Prostate gland (tissue), 2 donors: ENCODE data around the gene EEFSEC. TPM values are rescaled to one million over a fixed set of nuclear protein-coding genes. Genes with fewer than 3 reads are reported as not detected.

Source experiments
- DNase-seq: peaks from one replicate; pipeline ENCODE4 v3.0.0-alpha.2; 2019; ENCODE audit warnings: low spot score
- H3K27ac ChIP-seq, 2 donors: fragments of 200-600 bp; sonication (generic); 2 replicates each; pipeline ENCODE4 v1.5.1; 2017 to 2019
- H3K27me3 ChIP-seq: fragments of 200-600 bp; sonication (generic); replicated peaks from 2 replicates; pipeline ENCODE4 v1.5.1; 2019; ENCODE audit not compliant: insufficient read depth
- H3K36me3 ChIP-seq, 2 donors: fragments of 200-600 bp; sonication (generic); 1 replicate in 1 of 2; 2 replicates in 1 of 2; pipeline versions ENCODE4 v1.5.1 to v1.8.1; 2017 to 2019
- H3K4me1 ChIP-seq: fragments of 200-600 bp; sonication (generic); replicated peaks from 2 replicates; pipeline ENCODE4 v1.5.1; 2019
- H3K4me3 ChIP-seq, 2 donors: fragments of 200-600 bp; sonication (generic); 2 replicates each; pipeline ENCODE4 v1.5.1; 2017 to 2019
- H3K9me3 ChIP-seq: fragments of 200-600 bp; sonication (generic); 2 replicates; pipeline ENCODE4 v1.5.1; 2017
- POLR2A ChIP-seq: fragments of 450-650 bp; IDR thresholded peaks from one replicate; pipeline ENCODE4 v1.6.1; 2016; ENCODE audit warnings: antibody characterized with exemption, mild to moderate bottlenecking
- POLR2AphosphoS5 ChIP-seq: sonication (generic); formaldehyde crosslinking; IDR thresholded peaks from one replicate; pipeline ENCODE4 v1.6.1; 2017; ENCODE audit warnings: antibody characterized with exemption
- WGBS: methylation state at CpG from one replicate; pipeline ENCODE4 v1.1.5; 2018; 5-methylcytosine and 5-hydroxymethylcytosine counted together
- intact Hi-C: fragments of 100-400 bp; cut with DNase I; formaldehyde crosslinking; loops from one replicate; pipeline ENCODE4 v1.14.2; 2022
- total RNA-seq, 2 donors: library from RNA; depleted of rRNA; stranded (reverse); fragments of >200 nt; gene quantifications; one replicate each; pipeline ENCODE4 v1.1.0, GENCODE V29; 2016
- TF ChIP-seq, protein P1 (sequence below), 4 experiments: fragments of 200-600 bp in 2 of 4; fragments of 450-650 bp in 2 of 4; sonication (generic) in 2 of 4; IDR thresholded peaks; 1 replicate in 3 of 4; 2 replicates in 1 of 4; pipeline ENCODE4 v1.5.1; 2016 to 2019; ENCODE audit warnings: antibody characterized with exemption in 4 of 4, mild to moderate bottlenecking in 2 of 4, moderate library complexity in 2 of 4

EEFSEC gene
- total RNA-seq, 2 donors from 2014 or later, result 24.7 to 26.1 TPM

DNA sequence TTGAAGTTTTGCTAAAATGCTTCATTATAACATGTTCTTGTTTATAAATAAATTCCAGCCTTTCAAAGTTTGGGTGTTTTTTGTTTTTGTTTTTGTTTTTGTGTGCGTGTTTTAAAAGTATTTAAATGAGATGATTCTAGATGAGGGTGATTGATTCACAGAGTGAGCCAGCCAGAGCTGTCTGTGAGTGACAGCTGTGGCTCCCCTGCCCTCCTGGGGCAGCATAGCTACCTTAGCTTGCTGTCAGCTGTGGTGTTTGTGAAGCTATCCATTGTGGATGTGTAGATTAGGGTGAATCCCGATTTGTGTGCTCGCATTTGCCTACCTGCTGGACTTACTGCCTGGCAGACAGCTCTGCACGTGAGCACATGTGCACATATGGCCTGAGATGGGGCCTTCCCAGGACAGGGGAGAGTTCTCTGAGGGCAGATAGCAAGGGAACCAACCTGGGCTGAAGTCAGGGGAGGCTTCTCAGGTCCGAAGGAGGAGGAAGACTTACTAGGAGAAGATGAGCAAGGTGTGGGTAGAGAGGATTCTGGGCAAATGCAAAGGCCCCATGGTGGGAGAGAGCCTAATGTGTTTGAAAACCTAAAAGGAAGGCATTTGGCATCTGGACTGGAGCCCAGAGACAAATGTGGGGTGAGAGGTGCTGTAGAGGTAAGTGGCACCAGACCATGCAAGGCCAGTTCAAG lies 124.2 kb downstream of the EEFSEC start:
- TF ChIP-seq POLR2A (no peak), POLR2AphosphoS5 (no peak)
- TF ChIP-seq, protein P1, sequence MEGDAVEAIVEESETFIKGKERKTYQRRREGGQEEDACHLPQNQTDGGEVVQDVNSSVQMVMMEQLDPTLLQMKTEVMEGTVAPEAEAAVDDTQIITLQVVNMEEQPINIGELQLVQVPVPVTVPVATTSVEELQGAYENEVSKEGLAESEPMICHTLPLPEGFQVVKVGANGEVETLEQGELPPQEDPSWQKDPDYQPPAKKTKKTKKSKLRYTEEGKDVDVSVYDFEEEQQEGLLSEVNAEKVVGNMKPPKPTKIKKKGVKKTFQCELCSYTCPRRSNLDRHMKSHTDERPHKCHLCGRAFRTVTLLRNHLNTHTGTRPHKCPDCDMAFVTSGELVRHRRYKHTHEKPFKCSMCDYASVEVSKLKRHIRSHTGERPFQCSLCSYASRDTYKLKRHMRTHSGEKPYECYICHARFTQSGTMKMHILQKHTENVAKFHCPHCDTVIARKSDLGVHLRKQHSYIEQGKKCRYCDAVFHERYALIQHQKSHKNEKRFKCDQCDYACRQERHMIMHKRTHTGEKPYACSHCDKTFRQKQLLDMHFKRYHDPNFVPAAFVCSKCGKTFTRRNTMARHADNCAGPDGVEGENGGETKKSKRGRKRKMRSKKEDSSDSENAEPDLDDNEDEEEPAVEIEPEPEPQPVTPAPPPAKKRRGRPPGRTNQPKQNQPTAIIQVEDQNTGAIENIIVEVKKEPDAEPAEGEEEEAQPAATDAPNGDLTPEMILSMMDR (IDR thresholded peaks at IDR 0.05), result no peak
- peaks cover 3% of the 10 kb centered on the region for H3K4me1 ChIP-seq
- intact Hi-C loops, result no loop called here
- no peaks in the 10 kb centered on the region for H3K36me3 ChIP-seq
- no peaks in the 10 kb centered on the region for H3K27me3 ChIP-seq
- no peaks in the 10 kb centered on the region for H3K9me3 ChIP-seq
- WGBS, result 99% methylated on average over 5 of the region's 5 CpGs
- no peak overlapping the region for H3K27ac ChIP-seq
- no peak overlapping the region for H3K4me3 ChIP-seq
- DNase-seq, result no peak

DNA sequence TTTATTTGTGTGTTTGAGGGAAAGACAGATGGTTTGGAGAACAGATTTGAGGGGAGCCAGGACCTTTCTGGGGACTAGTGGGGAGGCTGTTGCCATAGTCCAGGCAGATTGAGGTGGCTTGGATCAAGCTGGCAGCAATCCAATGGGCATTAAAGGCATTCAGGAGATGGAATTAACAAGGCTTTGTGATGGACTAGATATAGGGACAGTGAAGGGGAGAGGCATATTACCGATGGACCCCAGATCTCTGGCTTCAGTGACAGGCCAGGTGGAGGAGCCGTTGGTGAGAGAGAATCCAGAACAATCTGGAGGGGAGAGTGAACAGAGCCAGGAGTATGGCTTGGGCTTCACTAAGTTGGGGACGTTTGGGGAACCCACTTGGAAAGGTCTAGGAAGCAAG lies 124.8 kb downstream of the EEFSEC start:
- Histone ChIP-seq H3K4me1 (peaks cover 9% of the 10 kb centered on the region), H3K27ac (no peak overlapping the region), H3K9me3 (no peaks in the 10 kb centered on the region), H3K36me3 (no peaks in the 10 kb centered on the region), H3K4me3 (no peak overlapping the region), H3K27me3 (no peaks in the 10 kb centered on the region)
- no peak for DNase-seq
- 53% methylated on average over 3 of the region's 3 CpGs for WGBS
- no peak for TF ChIP-seq POLR2A
- TF ChIP-seq POLR2AphosphoS5, result no peak
- TF ChIP-seq, protein P1 (IDR thresholded peaks at IDR 0.05), result no peak
- intact Hi-C loops, result no loop called here

DNA sequence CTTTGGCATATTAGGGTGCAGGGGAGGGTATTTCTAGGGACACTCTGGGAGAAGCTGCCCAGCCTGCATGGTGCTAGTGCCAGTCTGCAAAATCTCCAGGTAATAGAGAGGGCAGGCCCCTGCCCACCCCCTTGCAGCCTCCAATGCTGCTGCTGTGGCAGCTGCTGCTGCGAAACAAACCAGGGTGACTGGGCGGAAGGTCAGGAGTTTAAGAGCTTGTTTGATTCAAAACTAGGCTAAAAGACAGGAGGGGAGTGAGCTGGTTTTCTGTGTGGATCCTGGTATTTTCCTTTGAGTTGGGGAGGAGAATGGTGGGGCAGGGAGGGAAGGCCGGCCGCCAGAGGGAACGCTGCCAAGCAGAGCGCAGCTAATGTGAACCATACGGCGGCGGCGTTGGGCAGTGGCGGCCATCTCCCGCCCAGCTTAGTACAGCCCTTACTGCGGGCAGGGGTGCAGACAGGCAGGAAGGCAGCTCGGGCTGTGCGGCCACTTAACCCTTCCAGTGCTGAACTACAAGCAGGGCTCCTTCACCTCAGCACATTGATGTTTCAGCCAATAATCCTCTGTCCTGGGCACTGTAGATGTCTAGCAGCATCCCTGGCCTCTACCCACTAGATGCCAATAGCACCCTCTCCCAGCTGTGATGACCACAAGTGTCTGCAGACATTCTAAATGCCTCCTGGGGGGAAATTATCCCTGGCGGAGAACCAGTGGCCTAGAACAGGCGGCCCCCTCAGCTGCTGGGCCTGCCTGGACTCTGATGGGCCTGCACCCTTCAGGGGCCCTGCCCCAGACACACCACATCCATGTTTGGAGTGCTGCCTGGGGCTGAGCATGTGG lies 125.7 kb downstream of the EEFSEC start:
- DNase-seq, result peak; percentile 28
- Histone ChIP-seq H3K27me3 (no peaks in the 10 kb centered on the region), H3K4me3 (no peak overlapping the region), H3K9me3 (no peaks in the 10 kb centered on the region), H3K36me3 (no peaks in the 10 kb centered on the region), H3K4me1 (peaks cover 9% of the 10 kb centered on the region), H3K27ac (no peak overlapping the region)
- no peak for TF ChIP-seq POLR2A
- TF ChIP-seq POLR2AphosphoS5, result peak; percentile 9
- WGBS, result 22% methylated on average over 17 of the region's 17 CpGs
- intact Hi-C loops, result no loop called here

DNA sequence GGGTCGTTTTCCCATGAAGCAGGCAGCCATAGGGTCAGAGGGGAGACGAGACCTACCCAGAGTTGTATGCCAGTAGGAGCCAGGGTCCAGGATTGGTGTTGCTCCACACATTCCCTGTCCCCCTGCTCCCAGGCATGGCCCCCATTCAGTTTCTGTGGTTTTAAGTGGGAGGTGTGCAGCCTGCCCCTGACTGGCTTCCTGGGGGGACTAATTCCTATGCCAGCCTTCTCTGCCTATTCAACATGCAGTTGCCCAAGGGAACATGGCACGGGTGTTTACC lies 126.3 kb downstream of the EEFSEC start:
- 45% methylated on average over 3 of the region's 3 CpGs for WGBS
- Histone ChIP-seq H3K27me3 (no peaks in the 10 kb centered on the region), H3K4me1 (peaks cover 9% of the 10 kb centered on the region), H3K36me3 (no peaks in the 10 kb centered on the region), H3K9me3 (no peaks in the 10 kb centered on the region), H3K4me3 (no peak overlapping the region), H3K27ac (no peak overlapping the region)
- TF ChIP-seq, protein P1 (IDR thresholded peaks at IDR 0.05), result no peak
- TF ChIP-seq POLR2A (no peak), POLR2AphosphoS5 (no peak)
- DNase-seq, result no peak
- intact Hi-C loops, result no loop called here

DNA sequence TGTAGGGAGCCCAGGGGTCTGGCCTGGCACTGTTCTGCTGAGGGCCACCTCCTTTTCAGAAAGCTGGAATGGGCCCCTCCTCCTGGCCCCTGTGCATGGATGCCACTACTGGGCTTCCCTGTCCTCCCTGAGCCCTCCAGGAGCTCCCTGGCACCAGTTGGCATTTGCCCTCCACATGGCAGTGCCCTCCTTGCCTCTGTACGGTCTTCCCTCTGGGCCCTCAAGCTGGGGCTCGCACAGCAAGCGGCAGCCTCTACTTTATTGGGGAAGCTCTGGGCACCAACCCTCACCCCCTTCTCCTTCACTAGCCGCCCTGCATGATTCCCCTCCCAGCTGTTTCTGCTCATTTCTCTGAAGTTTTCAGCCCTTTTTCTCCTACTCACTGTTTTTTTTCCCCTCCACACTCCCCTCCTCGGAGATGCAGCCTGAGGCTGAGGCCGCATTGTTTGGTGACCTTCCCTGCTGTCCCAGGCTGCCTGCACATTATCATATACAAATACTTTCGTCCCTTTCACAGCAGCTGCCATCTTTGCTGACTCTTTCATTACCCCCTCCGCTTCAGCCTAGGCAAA lies 127.3 kb downstream of the EEFSEC start:
- Histone ChIP-seq H3K27ac (no peak overlapping the region), H3K9me3 (no peaks in the 10 kb centered on the region), H3K4me3 (no peak overlapping the region), H3K27me3 (no peaks in the 10 kb centered on the region), H3K36me3 (no peaks in the 10 kb centered on the region), H3K4me1 (peaks cover 9% of the 10 kb centered on the region)
- TF ChIP-seq POLR2A, result no peak
- TF ChIP-seq POLR2AphosphoS5, result no peak
- TF ChIP-seq, protein P1 (IDR thresholded peaks at IDR 0.05), result no peak
- WGBS, result 45% methylated on average over 7 of the region's 8 CpGs
- DNase-seq, result no peak
- intact Hi-C loops, result no loop called here
